Thymus (tissue), 11 donors: ENCODE measurements around the gene ZNF496. TPM values are rescaled to one million over a fixed set of nuclear protein-coding genes. Genes with fewer than 3 reads are reported as not detected.
"Not testable (repeated sequence)": the region's sequence is repeated elsewhere in the genome, so short reads cannot be mapped to it uniquely, and the experiment has no call there.

Experiments used
- DNase-seq, 9 donors: peaks; one replicate each; pipeline ENCODE4 v3.0.0-alpha.2; 2013; ENCODE audit warnings: low spot score in 9 of 9, low read depth in 6 of 9, missing footprints in 1 of 9
- H3K27ac ChIP-seq, 2 donors: one replicate each; pipeline ENCODE4 v1.5.1; 2013; ENCODE audit warnings: control low read depth in 1 of 2, low read depth in 1 of 2, low read length in 1 of 2, mild to moderate bottlenecking in 1 of 2, moderate library complexity in 1 of 2
- H3K27me3 ChIP-seq, 2 donors: one replicate each; pipeline ENCODE4 v1.5.1; 2013; ENCODE audit warnings: low read length in 1 of 2; ENCODE audit not compliant: control insufficient read depth in 2 of 2, insufficient read depth in 1 of 2
- H3K36me3 ChIP-seq, 2 donors: one replicate each; pipeline ENCODE4 v1.5.1; 2013; ENCODE audit warnings: low read length in 1 of 2, mild to moderate bottlenecking in 1 of 2, moderate library complexity in 1 of 2; ENCODE audit not compliant: control insufficient read depth in 2 of 2, insufficient read depth in 2 of 2
- H3K4me1 ChIP-seq, 2 donors: one replicate each; pipeline ENCODE4 v1.5.1; 2013; ENCODE audit warnings: low read length in 2 of 2; ENCODE audit not compliant: control insufficient read depth in 2 of 2, insufficient read depth in 2 of 2
- H3K4me3 ChIP-seq, 2 donors: one replicate each; pipeline ENCODE4 v1.5.1; 2013; ENCODE audit warnings: low read length in 2 of 2, control low read depth in 1 of 2, mild to moderate bottlenecking in 1 of 2
- H3K9me3 ChIP-seq, 2 donors: one replicate each; pipeline ENCODE4 v1.5.1; 2013; ENCODE audit warnings: low read length in 1 of 2, mild to moderate bottlenecking in 1 of 2; ENCODE audit not compliant: control insufficient read depth in 2 of 2, insufficient read depth in 1 of 2
- WGBS: extraction: QIAGEN DNeasy Blood & Tissue Kit; methylation state at CpG from one replicate; pipeline ENCODE4 v1.1.7; 2013; 5-methylcytosine and 5-hydroxymethylcytosine counted together
- polyA plus RNA-seq: library from polyadenylated mRNA; stranded (reverse); fragments of 200-250 nt; gene quantifications from one replicate; pipeline ENCODE4 v1.2.3, GENCODE V29; 2013
- total RNA-seq: library from RNA; stranded (reverse); fragments of 120-200 nt; gene quantifications from one replicate; pipeline ENCODE4 v1.2.4, GENCODE V29; 2013
- donor health status: healthy.

The ZNF496 gene
- total and polyA plus RNA-seq, 2 donors = 21.8 to 40.0 TPM

DNA sequence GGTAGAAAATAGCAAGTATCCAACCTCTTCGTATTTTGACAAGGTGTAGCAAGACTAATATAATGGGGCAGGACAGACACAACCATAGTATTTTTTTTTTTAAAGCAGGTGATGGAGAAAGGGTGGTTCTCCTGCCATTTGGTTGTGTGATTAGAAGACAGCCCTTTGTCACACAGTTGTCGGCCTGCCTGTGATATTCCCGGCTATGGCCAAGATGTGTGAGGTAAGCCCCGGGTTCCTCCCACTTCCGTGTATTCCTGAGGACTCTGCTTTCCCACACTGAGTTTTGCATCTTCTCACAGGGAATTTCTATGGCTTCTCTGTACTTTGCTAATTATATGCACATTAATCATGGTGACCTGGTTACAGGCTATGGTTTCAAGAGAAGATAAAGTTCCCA lies 35.9 kb downstream of the ZNF496 start:
- no peak for DNase-seq
- WGBS = 84% methylated on average over 5 of the region's 5 CpGs
- Histone ChIP-seq H3K27me3 (no peaks in the 10 kb centered on the region), H3K27ac (no peak overlapping the region), H3K9me3 (no peaks in the 10 kb centered on the region), H3K36me3 (peaks cover 19 to 21% of the 10 kb centered on the region in 2 donors), H3K4me1 (peaks cover 23 to 79% of the 10 kb centered on the region in 2 donors), H3K4me3 (no peak overlapping the region)

DNA sequence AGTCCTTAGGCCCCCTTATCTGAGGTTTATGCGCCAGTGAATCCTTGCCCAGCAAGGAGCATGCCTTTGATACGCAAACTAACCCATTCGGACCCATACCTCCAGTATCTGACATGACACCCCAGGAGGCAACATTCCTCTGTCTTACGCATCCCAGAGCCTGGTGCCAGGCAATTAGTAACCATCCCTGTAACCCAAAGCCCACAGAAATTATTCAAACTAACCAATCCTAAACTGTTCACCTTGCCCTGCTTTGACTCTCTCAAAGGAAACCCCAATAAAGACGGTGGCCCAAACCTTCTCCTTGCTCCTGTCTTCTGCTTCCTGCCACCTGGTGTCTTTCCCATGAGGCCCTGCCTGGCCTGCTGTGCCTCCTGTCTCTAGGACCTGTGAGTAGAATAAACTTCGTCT lies 36.4 kb downstream of the ZNF496 start:
- Histone ChIP-seq H3K9me3 (no peaks in the 10 kb centered on the region), H3K27ac (no peak overlapping the region), H3K4me1 (peaks cover 23 to 79% of the 10 kb centered on the region in 2 donors), H3K36me3 (peaks cover 15 to 16% of the 10 kb centered on the region in 2 donors), H3K27me3 (no peaks in the 10 kb centered on the region), H3K4me3 (no peak overlapping the region)
- WGBS = 73% methylated on average over 6 of the region's 6 CpGs
- no peak for DNase-seq

DNA sequence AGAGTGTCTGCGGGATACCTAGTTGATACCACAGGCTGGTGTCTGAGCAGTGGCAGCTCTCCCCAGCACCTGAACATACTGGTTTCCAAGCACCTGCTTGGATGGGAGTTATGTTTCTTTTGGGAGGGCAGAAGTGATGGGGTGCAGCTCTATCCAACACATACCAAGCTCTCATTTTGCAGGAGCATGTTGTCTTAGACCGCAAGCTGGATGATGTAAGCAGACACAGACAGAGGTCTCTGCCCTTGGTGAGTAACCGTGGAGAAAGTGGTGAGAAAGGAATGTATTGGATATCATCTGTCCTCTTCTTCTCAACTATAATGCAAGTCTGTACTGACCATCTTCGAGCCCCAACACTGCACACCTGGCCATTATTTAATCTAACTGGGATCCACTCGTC lies 37.4 kb downstream of the ZNF496 start:
- no peaks in the 10 kb centered on the region for H3K9me3 ChIP-seq
- WGBS = 97% methylated on average over 5 of the region's 5 CpGs
- H3K36me3 ChIP-seq = peaks cover 5 to 9% of the 10 kb centered on the region in 2 donors
- no peaks in the 10 kb centered on the region for H3K27me3 ChIP-seq
- H3K4me1 ChIP-seq = peaks cover 23 to 79% of the 10 kb centered on the region in 2 donors
- no peak for DNase-seq
- H3K27ac ChIP-seq = no peak overlapping the region
- H3K4me3 ChIP-seq = no peak overlapping the region

DNA sequence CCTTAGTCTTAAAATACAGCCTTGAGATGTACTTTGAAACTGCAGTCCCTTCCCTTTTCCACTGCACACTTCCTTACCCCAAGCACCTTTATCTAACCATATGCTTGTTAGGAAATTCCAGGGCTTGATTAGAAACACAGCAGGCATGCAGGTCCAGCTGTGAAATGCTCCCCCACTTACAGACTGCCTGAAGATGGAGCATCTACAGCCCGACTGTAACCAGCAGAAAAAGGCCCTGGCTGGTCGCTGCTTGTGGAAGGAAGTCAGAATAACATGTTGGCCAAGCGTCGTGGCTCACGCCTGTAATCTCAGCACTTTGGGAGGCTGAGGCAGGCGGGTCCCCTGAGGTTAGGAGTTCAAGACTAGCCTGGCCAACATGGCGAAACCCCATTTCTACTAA lies 38.6 kb downstream of the ZNF496 start:
- H3K9me3 ChIP-seq = peaks cover 0 to 8% of the 10 kb centered on the region in 2 donors
- no peaks in the 10 kb centered on the region for H3K27me3 ChIP-seq
- DNase-seq = no peak
- peaks cover 23 to 68% of the 10 kb centered on the region in 2 donors for H3K4me1 ChIP-seq
- H3K4me3 ChIP-seq = no peak overlapping the region
- no peaks in the 10 kb centered on the region for H3K36me3 ChIP-seq
- no peak overlapping the region for H3K27ac ChIP-seq
- 95% methylated on average over 7 of the region's 7 CpGs for WGBS

DNA sequence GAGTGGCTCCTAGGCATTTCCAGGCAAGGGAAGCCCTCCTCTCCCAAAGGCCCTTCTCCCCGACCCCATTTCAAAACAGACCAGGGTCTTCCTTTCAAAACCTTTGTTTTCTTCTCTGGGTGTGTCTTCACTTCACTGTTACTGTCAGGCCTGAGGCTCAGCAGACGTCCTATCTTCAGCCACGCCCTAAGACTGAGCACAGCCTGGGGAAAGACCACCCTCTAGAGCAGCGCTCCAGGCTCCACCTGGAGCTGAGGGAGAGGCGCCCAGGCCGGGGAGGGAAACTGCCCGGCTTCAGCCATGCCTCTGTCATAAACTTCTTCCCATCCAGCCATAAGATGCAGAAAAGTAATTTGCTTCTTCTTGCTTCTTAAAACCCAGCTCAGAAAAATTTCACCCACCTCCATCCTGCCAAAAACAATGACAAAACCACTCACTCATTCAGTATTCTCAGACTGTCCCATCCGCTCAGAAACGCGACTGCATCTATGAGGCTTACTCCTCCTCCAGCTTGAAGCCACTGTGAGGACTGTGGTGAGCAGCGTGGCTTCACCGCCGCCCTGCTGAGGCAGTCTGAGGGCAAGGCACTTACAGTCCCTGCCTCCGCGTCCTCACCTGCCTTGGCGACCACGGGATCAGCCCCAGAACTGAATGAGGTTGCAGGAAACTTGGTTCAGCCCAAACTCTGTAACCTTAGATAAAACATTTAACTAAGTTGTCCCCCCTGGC lies 39.7 kb downstream of the ZNF496 start:
- H3K27ac ChIP-seq = no peak overlapping the region
- no peaks in the 10 kb centered on the region for H3K36me3 ChIP-seq
- H3K27me3 ChIP-seq = no peaks in the 10 kb centered on the region
- H3K4me1 ChIP-seq = peaks cover 16 to 57% of the 10 kb centered on the region in 2 donors
- peaks cover 0 to 18% of the 10 kb centered on the region in 2 donors for H3K9me3 ChIP-seq
- no peak overlapping the region for H3K4me3 ChIP-seq
- peak in 3 of 9 donors; percentile 18 to 48 (median 30) for DNase-seq
- WGBS = 59% methylated on average over 17 of the region's 17 CpGs

DNA sequence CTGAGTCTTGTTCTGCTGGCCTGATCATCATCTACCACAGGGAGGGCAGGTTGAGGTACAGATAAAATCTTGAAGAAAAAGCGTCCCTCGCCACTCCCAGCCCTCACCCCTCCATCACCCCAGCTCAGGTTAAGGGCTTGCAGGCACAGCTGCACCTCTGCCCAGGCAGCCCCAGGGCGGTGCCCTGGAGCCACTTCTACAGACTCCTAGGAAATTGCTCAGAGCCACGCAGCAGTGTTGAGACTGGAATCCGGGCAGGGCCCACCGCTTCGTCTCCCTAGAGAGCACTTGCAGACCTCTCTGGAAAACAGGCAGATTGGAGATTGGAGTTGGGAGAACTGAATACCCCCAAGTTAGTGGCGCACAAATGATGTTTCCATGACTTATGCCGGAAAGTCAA lies 40.5 kb downstream of the ZNF496 start:
- Histone ChIP-seq H3K27ac (no peak overlapping the region), H3K4me1 (peaks cover 15 to 49% of the 10 kb centered on the region in 2 donors), H3K36me3 (no peaks in the 10 kb centered on the region), H3K9me3 (peaks cover 0 to 24% of the 10 kb centered on the region in 2 donors), H3K27me3 (no peaks in the 10 kb centered on the region), H3K4me3 (no peak overlapping the region)
- WGBS = 98% methylated on average over 9 of the region's 9 CpGs
- DNase-seq = no peak

DNA sequence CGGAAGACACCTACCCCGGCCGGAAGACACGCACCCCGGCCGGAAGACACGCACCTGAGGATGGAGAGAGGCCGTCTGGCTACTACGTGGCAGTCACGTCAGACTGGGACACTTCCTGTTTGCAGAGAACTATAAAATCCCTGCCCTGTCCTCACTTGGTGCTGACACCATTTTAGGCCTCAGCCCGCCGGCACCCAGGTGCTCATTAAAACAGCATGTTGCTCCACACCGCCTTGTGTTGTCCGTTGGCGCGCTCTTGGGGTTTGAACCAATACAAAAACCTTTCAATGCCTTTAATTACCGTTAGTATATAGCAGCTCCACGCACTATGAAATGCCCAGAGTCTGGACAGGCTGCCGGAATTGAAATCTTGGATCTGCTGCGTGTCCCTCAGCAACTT lies 41.1 kb downstream of the ZNF496 start:
- Histone ChIP-seq H3K36me3 (no peaks in the 10 kb centered on the region), H3K4me3 (no peak overlapping the region), H3K4me1 (peaks cover 15 to 43% of the 10 kb centered on the region in 2 donors), H3K27me3 (no peaks in the 10 kb centered on the region), H3K9me3 (peaks cover 1 to 29% of the 10 kb centered on the region in 2 donors), H3K27ac (no peak overlapping the region)
- no peak for DNase-seq
- WGBS = 98% methylated on average over 20 of the region's 20 CpGs

DNA sequence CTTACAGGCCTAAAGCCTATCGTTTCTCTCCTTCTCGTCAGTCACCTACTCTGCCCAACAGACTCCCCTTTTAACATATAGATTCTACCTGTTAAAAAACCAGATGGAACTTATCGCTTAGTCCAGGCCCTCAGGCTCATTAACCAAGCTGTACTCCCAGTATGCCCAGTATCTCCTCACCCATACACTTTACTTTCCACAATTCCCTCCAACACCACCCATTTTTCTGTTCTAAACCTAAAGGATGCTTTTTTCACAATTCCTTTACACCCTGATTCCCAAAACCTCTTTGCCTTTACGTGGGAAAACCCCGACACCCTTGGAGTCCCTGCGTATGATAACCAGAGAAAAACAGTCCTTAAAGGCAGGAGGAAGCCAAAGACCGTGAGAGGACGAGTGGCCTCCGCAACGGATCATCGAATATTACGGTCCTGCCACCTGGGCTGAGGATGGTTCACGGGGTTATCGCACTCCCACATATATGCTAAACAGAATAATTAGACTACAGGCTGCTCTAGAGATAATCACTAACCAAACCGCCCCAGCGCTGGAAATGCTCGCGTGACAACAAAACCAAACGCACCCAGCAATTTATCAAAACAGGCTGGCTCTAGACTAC lies 42.3 kb downstream of the ZNF496 start:
- H3K9me3 ChIP-seq = peaks cover 1 to 29% of the 10 kb centered on the region in 2 donors
- peaks cover 11 to 35% of the 10 kb centered on the region in 2 donors for H3K4me1 ChIP-seq
- not testable (repeated sequence) for H3K27me3 ChIP-seq, DNase-seq, H3K36me3 ChIP-seq, H3K27ac ChIP-seq, H3K4me3 ChIP-seq
- WGBS = 97% methylated on average over 19 of the region's 19 CpGs

DNA sequence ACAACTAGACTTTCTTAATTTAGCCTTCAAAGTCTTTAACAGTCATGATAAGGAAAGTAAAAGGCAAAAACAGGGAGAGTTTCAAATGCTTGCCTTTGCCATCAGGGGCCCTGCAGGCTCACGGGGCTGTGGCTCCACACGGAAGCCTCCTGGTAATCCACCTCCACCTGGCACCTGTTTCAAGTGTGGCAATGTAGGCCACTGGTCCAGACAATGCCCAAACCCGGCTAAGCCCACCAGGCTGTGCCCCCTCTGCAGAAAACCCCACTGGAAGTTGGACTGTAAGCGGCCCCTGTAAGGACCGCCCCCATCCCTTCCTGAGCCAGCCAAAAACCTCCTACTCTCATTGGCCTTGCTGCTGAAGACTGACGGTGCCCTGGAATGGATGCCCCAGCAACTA lies 43.3 kb downstream of the ZNF496 start:
- DNase-seq = no peak
- H3K36me3 ChIP-seq = no peaks in the 10 kb centered on the region
- peaks cover 1 to 29% of the 10 kb centered on the region in 2 donors for H3K9me3 ChIP-seq
- peaks cover 11 to 25% of the 10 kb centered on the region in 2 donors for H3K4me1 ChIP-seq
- no peak overlapping the region for H3K27ac ChIP-seq
- H3K27me3 ChIP-seq = no peaks in the 10 kb centered on the region
- H3K4me3 ChIP-seq = no peak overlapping the region
- over 99% methylated on average over 6 of the region's 6 CpGs for WGBS
